Stimulated activated CD8-positive, alpha-beta memory T cell treated with anti-CD3 and anti-CD28 coated beads, Interleukin-2, amount 100 ng/mL, for 1 hour (primary cell): ENCODE data around the gene RHOBTB3.
"Not testable (repeated sequence)": the region's sequence is repeated elsewhere in the genome, so short reads cannot be mapped to it uniquely, and the experiment has no call there.

Experiments used
- DNase-seq, 2 donors: peaks; one replicate each; pipeline ENCODE4 v3.0.0-alpha.2; 2020; ENCODE audit warnings: low read depth in 2 of 2

RHOBTB3 gene

GRCh38 chr5:95799191-95799835 lies 68.2 kb downstream of the RHOBTB3 start:
- no peak for DNase-seq

- no peak for DNase-seq
These were observed 69.4 kb downstream of the RHOBTB3 start for GRCh38 chr5:95800553-95800952.

- DNase-seq, result no peak
These were observed 70.4 kb downstream of the RHOBTB3 start for GRCh38 chr5:95801532-95801931.

GRCh38 chr5:95801961-95802360 lies 70.8 kb downstream of the RHOBTB3 start:
- DNase-seq, result no peak

- DNase-seq, result no peak
These were observed 72.4 kb downstream of the RHOBTB3 start for GRCh38 chr5:95803271-95804148.

GRCh38 chr5:95804736-95805539 lies 73.8 kb downstream of the RHOBTB3 start:
- DNase-seq, result no peak

GRCh38 chr5:95806687-95807086 lies 75.6 kb downstream of the RHOBTB3 start:
- DNase-seq, result no peak

- DNase-seq, result no peak
These were observed 77.0 kb downstream of the RHOBTB3 start for GRCh38 chr5:95808013-95808685.

- DNase-seq, result peak; percentile 50 to 57
These were observed 77.7 kb downstream of the RHOBTB3 start for GRCh38 chr5:95808686-95809413.

- no peak for DNase-seq
These were observed 78.4 kb downstream of the RHOBTB3 start for GRCh38 chr5:95809414-95809960.

- no peak for DNase-seq
These were observed 79.4 kb downstream of the RHOBTB3 start for GRCh38 chr5:95810305-95811125.

- DNase-seq, result not testable (repeated sequence)
These were observed 79.9 kb downstream of the RHOBTB3 start for GRCh38 chr5:95811126-95811423.

GRCh38 chr5:95811461-95812073 lies 80.4 kb downstream of the RHOBTB3 start:
- not testable (repeated sequence) for DNase-seq

- no peak for DNase-seq
These were observed 80.9 kb downstream of the RHOBTB3 start for GRCh38 chr5:95812074-95812471.

GRCh38 chr5:95813035-95813434 lies 81.9 kb downstream of the RHOBTB3 start:
- DNase-seq, result not testable (repeated sequence)

- no peak for DNase-seq
These were observed 84.1 kb downstream of the RHOBTB3 start for GRCh38 chr5:95815155-95815729.

GRCh38 chr5:95816341-95816740 lies 85.2 kb downstream of the RHOBTB3 start:
- no peak for DNase-seq

- no peak for DNase-seq
These were observed 85.6 kb downstream of the RHOBTB3 start for GRCh38 chr5:95816776-95817175.

- DNase-seq, result no peak
These were observed 86.3 kb downstream of the RHOBTB3 start for GRCh38 chr5:95817430-95817829.
